ENCODE data around the gene SPSB2. TPM values are rescaled to one million over a fixed set of nuclear protein-coding genes. Genes with fewer than 3 reads are reported as not detected.

Gene SPSB2
- total RNA-seq, 2 donors from 2014 or later = 9.2 to 19.1 TPM

DNA sequence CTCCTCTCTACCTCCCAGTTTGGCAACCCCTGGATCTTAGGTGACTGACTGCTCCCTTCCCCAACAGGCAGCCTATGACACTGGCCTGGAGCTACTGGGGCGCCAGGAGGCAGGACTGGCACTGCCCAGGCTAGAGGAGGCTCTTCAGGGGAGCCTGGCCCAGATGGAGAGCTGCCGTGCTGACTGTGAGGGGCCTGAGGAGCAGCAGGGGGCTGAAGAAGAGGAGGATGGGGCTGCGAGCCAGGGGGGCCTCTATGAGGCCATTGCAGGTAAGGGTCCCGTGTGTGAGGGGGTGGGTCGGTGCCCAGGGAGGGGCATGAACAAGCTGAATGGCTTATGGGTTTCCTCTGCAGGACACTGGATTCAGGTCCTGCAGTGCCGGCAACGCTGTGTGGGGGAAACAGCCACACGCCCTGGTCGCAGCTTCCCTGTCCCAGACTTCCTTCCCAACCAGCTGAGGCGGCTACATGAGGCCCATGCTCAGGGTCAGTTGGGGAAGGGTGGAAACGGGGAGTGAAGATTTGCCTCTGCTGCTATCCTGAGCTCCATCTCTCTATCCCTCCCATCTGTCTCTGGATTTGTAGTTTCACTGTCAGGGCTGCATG is 42.7 kb downstream of the SPSB2 start:
- peak overlapping the region; percentile 81 to 89 for H3K27ac ChIP-seq
- H3K9me3 ChIP-seq = no peaks in the 10 kb centered on the region
- no peaks in the 10 kb centered on the region for H3K27me3 ChIP-seq (replicated peaks; ENCODE audit: insufficient read depth)
- H3K4me1 ChIP-seq (ENCODE audit: control insufficient read depth in 1 of 2, low read depth in 2 of 2) = peaks cover 7 to 35% of the 10 kb centered on the region in 2 donors
- peaks cover 15% of the 10 kb centered on the region for H3K36me3 ChIP-seq
- H3K4me3 ChIP-seq = no peak overlapping the region
- TF ChIP-seq, protein P1, sequence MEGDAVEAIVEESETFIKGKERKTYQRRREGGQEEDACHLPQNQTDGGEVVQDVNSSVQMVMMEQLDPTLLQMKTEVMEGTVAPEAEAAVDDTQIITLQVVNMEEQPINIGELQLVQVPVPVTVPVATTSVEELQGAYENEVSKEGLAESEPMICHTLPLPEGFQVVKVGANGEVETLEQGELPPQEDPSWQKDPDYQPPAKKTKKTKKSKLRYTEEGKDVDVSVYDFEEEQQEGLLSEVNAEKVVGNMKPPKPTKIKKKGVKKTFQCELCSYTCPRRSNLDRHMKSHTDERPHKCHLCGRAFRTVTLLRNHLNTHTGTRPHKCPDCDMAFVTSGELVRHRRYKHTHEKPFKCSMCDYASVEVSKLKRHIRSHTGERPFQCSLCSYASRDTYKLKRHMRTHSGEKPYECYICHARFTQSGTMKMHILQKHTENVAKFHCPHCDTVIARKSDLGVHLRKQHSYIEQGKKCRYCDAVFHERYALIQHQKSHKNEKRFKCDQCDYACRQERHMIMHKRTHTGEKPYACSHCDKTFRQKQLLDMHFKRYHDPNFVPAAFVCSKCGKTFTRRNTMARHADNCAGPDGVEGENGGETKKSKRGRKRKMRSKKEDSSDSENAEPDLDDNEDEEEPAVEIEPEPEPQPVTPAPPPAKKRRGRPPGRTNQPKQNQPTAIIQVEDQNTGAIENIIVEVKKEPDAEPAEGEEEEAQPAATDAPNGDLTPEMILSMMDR (IDR thresholded peaks at IDR 0.05) = no peak
- DNase-seq (ENCODE audit: low spot score) (no peak), ATAC-seq (ENCODE audit: insufficient number of reproducible peaks, low FRiP score, low read depth) (no peak)

DNA sequence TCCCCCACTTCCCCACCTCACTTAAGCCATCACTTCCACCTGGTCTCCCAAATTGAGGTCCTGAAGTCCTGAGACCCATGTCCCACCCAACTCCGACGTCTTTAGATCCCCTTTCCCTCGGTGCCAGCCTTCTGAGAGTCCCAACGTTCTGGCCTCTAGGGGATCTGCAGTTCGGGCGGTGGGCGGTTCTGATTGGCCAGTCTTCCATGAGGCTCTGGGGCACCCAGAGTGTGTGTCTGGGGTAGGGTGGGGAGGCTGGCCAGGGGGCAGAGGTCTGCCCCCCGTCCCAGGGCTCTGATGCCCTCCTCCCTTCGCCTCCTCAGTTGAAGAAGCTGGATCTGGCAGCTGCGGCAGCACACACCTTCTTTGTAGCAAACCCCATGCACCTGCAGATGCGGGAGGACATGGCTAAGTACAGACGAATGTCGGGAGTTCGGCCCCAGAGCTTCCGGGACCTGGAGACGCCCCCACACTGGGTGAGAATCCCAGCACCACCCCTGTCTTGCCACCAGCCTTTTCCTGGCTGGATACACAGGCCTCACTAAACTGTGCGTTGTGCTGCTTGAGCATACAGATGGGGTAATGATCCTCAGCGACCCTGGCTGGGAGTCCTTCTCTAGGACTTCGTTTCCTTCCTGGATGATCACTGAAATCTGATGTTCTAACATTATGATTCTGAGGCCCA is 43.4 kb downstream of the SPSB2 start:
- H3K4me1 ChIP-seq (ENCODE audit: control insufficient read depth in 1 of 2, low read depth in 2 of 2) = peaks cover 7 to 41% of the 10 kb centered on the region in 2 donors
- no peaks in the 10 kb centered on the region for H3K27me3 ChIP-seq (replicated peaks; ENCODE audit: insufficient read depth)
- H3K4me3 ChIP-seq = peak overlapping the region; percentile 84
- peak overlapping the region; percentile 81 to 89 for H3K27ac ChIP-seq
- ATAC-seq (ENCODE audit: insufficient number of reproducible peaks, low FRiP score, low read depth) (no peak), DNase-seq (ENCODE audit: low spot score) (no peak)
- H3K36me3 ChIP-seq = peaks cover 15% of the 10 kb centered on the region
- TF ChIP-seq, protein P1 (IDR thresholded peaks at IDR 0.05) = no peak
- H3K9me3 ChIP-seq = no peaks in the 10 kb centered on the region

DNA sequence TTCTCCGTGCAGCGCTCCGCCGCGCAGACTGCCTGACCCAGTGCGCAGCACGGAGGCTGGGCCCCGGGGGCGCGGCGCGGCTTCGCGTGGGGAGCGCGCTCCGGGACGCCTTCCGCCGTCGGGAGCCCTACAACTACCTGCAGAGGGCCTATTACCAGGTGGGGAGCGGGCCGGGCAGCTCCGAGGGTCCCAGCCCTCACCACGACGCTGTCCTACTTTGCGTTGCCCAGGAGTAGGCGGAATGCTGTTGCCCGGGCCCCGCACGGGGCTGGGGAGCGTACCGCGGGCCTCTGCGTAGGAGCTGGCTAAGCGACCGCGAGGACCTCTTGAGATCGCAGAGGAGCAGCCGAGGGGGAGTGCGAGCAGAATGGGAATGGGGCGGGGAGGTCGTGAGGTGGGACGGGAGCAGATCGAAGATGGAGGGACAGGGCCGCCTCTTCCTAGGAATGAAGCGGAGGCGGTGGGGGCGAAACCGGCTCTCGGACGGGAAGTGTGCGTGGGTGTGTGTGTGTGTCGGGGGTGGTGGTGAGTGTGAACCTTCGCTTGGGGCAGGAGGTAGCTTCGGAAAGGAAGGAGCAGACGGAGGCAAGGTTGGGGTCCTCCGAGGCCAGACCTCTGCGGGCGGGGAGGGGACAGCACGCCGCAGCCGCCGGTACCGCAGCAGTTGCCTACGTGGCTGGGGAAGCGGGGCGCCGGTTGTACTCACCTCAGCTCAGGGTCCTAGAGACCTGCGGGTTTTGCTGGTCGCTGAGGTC is 44.1 kb downstream of the SPSB2 start:
- H3K36me3 ChIP-seq = peaks cover 12% of the 10 kb centered on the region
- H3K4me3 ChIP-seq = peak overlapping the region; percentile 84
- ATAC-seq (ENCODE audit: insufficient number of reproducible peaks, low FRiP score, low read depth) = peak; percentile 31
- H3K4me1 ChIP-seq (ENCODE audit: control insufficient read depth in 1 of 2, low read depth in 2 of 2) = peaks cover 7 to 41% of the 10 kb centered on the region in 2 donors
- no peaks in the 10 kb centered on the region for H3K9me3 ChIP-seq
- DNase-seq (ENCODE audit: low spot score) = no peak
- peak overlapping the region; percentile 81 to 89 for H3K27ac ChIP-seq
- no peaks in the 10 kb centered on the region for H3K27me3 ChIP-seq (replicated peaks; ENCODE audit: insufficient read depth)
- TF ChIP-seq, protein P1 (IDR thresholded peaks at IDR 0.05) = no peak

DNA sequence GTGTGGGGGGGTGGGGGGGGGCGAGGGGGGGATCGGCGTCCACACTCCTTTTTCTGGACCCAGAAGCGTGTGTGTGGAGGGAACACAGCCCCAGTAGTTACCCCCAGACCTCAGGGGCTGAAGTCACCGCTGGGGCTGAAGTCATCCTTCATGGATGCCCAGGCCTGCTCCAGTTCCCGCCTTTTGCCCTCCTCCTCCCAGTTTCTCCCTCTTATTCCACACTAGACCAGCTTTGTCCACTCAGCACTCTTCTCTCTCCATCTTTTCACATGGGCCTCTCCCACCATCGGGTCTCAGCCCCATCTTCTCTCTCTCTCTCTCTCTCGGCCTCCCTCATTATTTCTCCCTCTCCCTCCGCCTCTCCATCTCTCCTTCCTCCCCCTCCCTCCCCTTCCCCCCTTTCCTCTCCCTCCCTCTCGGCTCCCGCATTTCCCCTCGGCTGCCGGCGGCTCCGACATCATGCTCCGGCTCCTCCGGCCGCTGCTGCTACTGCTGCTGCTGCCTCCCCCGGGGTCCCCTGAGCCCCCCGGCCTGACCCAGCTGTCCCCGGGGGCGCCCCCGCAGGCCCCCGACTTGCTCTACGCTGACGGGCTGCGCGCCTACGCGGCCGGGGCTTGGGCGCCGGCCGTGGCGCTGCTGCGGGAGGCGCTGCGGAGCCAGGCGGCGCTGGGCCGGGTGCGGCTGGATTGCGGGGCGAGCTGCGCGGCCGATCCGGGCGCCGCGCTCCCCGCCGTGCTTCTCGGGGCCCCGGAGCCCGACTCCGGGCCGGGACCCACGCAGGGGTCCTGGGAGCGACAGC is 44.9 kb downstream of the SPSB2 start, which contains the start of gene P3H3:
Gene P3H3 (plus strand): TSS at position 426 of the 799 bp plus-strand sequence. CDS start 34 bp downstream, at position 460.
- no peak for DNase-seq (ENCODE audit: low spot score)
- peaks cover 7 to 37% of the 10 kb centered on the region in 2 donors for H3K4me1 ChIP-seq (ENCODE audit: control insufficient read depth in 1 of 2, low read depth in 2 of 2)
- ATAC-seq (ENCODE audit: insufficient number of reproducible peaks, low FRiP score, low read depth) = peak; percentile 10

More for the DNA sequence above, 44.9 kb downstream of the SPSB2 start, which contains the start of gene P3H3:
- peak within 1 kb of the TSS; percentile 84 for H3K4me3 ChIP-seq
- TF ChIP-seq, protein P1 (IDR thresholded peaks at IDR 0.05) = no peak
- H3K27ac ChIP-seq = peak within 1 kb of the TSS; percentile 81 to 89
- H3K27me3 ChIP-seq (replicated peaks; ENCODE audit: insufficient read depth) = peaks cover 5% of the 10 kb centered on the region
- H3K9me3 ChIP-seq = no peaks in the 10 kb centered on the region
- peaks cover 9% of the 10 kb centered on the region for H3K36me3 ChIP-seq
